HEK293 (cell line): Measurements from ENCODE around the gene APCDD1L.

Source experiments
- REST ChIP-seq: fragments of 450-650 bp; formaldehyde crosslinking; IDR thresholded peaks from 2 replicates; pipeline ENCODE4 v1.5.1; 2016; ENCODE audit warnings: missing biosample characterization, missing genetic modification characterization
- YY1 ChIP-seq: fragments of 450-650 bp; formaldehyde crosslinking; IDR thresholded peaks from 2 replicates; pipeline ENCODE4 v1.5.1; 2018; ENCODE audit warnings: missing biosample characterization, missing genetic modification characterization
- ZNF169 ChIP-seq: fragments of 450-650 bp; formaldehyde crosslinking; IDR thresholded peaks from 2 replicates; pipeline ENCODE4 v1.5.1; 2016; ENCODE audit warnings: missing biosample characterization, missing genetic modification characterization
- ZNF704 ChIP-seq: fragments of 450-650 bp; formaldehyde crosslinking; IDR thresholded peaks from 2 replicates; pipeline ENCODE4 v1.5.1; 2016; ENCODE audit warnings: missing biosample characterization, missing genetic modification characterization
- TF ChIP-seq, protein P1 (sequence below): fragments of 450-650 bp; formaldehyde crosslinking; IDR thresholded peaks from 2 replicates; pipeline ENCODE4 v1.5.1; 2016; ENCODE audit warnings: missing biosample characterization, missing genetic modification characterization
- TF ChIP-seq, protein P2 (sequence below): fragments of 450-650 bp; formaldehyde crosslinking; IDR thresholded peaks from 2 replicates; pipeline ENCODE4 v1.5.1; 2016; ENCODE audit warnings: missing biosample characterization, missing genetic modification characterization

- TF ChIP-seq, protein P1, sequence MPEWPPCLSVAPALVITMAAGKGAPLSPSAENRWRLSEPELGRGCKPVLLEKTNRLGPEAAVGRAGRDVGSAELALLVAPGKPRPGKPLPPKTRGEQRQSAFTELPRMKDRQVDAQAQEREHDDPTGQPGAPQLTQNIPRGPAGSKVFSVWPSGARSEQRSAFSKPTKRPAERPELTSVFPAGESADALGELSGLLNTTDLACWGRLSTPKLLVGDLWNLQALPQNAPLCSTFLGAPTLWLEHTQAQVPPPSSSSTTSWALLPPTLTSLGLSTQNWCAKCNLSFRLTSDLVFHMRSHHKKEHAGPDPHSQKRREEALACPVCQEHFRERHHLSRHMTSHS: no peak
- TF ChIP-seq, protein P2, sequence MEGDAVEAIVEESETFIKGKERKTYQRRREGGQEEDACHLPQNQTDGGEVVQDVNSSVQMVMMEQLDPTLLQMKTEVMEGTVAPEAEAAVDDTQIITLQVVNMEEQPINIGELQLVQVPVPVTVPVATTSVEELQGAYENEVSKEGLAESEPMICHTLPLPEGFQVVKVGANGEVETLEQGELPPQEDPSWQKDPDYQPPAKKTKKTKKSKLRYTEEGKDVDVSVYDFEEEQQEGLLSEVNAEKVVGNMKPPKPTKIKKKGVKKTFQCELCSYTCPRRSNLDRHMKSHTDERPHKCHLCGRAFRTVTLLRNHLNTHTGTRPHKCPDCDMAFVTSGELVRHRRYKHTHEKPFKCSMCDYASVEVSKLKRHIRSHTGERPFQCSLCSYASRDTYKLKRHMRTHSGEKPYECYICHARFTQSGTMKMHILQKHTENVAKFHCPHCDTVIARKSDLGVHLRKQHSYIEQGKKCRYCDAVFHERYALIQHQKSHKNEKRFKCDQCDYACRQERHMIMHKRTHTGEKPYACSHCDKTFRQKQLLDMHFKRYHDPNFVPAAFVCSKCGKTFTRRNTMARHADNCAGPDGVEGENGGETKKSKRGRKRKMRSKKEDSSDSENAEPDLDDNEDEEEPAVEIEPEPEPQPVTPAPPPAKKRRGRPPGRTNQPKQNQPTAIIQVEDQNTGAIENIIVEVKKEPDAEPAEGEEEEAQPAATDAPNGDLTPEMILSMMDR (tag by site-specific recombination): no peak
- TF ChIP-seq YY1 (tag by site-specific recombination): no peak
- TF ChIP-seq ZNF704 (tag by site-specific recombination): no peak
- TF ChIP-seq ZNF169 (tag by site-specific recombination): no peak
- TF ChIP-seq REST: no peak
Observed at GRCh38 chr20:58446960-58447265, 68.3 kb downstream of the APCDD1L start.
